WTC11 (cell line): ENCODE results near the gene IL17RB. TPM values are rescaled to one million over a fixed set of nuclear protein-coding genes. Genes with fewer than 3 reads are reported as not detected.

Experiments
- ATAC-seq: fragments of 200-7000 bp; cut with Tn5 transposase; 2 replicates; pipeline ENCODE4 v1.10.0; 2021; ENCODE audit warnings: mild to moderate bottlenecking, moderate library complexity
- CTCF ChIA-PET: fragments of 300-600 bp; sonication (Branson Sonifier 250); formaldehyde crosslinking; loops from one replicate; lab custom pipeline; 2021; ENCODE audit warnings: antibody characterized with exemption; lab: Charles Lee
- POLR2A ChIA-PET: fragments of 350-600 bp; sonication (Branson Sonifier 250); formaldehyde crosslinking; loops from one replicate; lab custom pipeline; 2021; ENCODE audit warnings: antibody characterized with exemption; lab: Charles Lee
- DNase-seq: peaks from one replicate; pipeline ENCODE4 v3.0.0; 2021; ENCODE audit warnings: low spot score
- H3K27ac Mint-ChIP-seq: 2 replicates; pipeline ENCODE4 v1.8.0; 2021; ENCODE audit warnings: mixed read lengths
- H3K27me3 Mint-ChIP-seq: 2 replicates; pipeline ENCODE4 v1.8.0; 2021; ENCODE audit warnings: low read depth, mild to moderate bottlenecking, moderate library complexity, mixed read lengths
- H3K36me3 Mint-ChIP-seq: 2 replicates; pipeline ENCODE4 v1.8.0; 2021; ENCODE audit warnings: mixed read lengths
- H3K4me1 Mint-ChIP-seq: 2 replicates; pipeline ENCODE4 v1.8.0; 2022; ENCODE audit warnings: mixed read lengths
- H3K4me3 Mint-ChIP-seq: 2 replicates; pipeline ENCODE4 v1.8.0; 2021; ENCODE audit warnings: mild to moderate bottlenecking, moderate library complexity, mixed read lengths
- H3K9me3 Mint-ChIP-seq: 2 replicates; pipeline ENCODE4 v1.8.0; 2021; ENCODE audit warnings: mixed read lengths
- ATF1 ChIP-seq: sonication (generic); formaldehyde crosslinking; IDR thresholded peaks from 2 replicates; pipeline ENCODE4 v1.8.1; 2023; ENCODE audit warnings: mild to moderate bottlenecking, moderate library complexity, missing genetic modification reagents
- ATF2 ChIP-seq: sonication (generic); formaldehyde crosslinking; IDR thresholded peaks from 2 replicates; pipeline ENCODE4 v1.8.1; 2022; ENCODE audit warnings: low read depth, missing genetic modification reagents, borderline replicate concordance
- CTCF ChIP-seq: fragments of 200-600 bp; IDR thresholded peaks from 2 replicates; pipeline ENCODE4 v1.8.0; 2022; ENCODE audit warnings: antibody characterized with exemption
- E2F4 ChIP-seq: sonication (generic); formaldehyde crosslinking; IDR thresholded peaks from 2 replicates; pipeline ENCODE4 v1.8.1; 2022; ENCODE audit warnings: low read depth, mild to moderate bottlenecking, moderate library complexity, missing genetic modification reagents, borderline replicate concordance
- ELF4 ChIP-seq: sonication (generic); formaldehyde crosslinking; IDR thresholded peaks from 2 replicates; pipeline ENCODE4 v1.8.1; 2022; ENCODE audit warnings: low read depth, mild to moderate bottlenecking, moderate library complexity, missing genetic modification reagents
- FOXJ3 ChIP-seq: sonication (generic); formaldehyde crosslinking; IDR thresholded peaks from 2 replicates; pipeline ENCODE4 v1.9.0; 2021; ENCODE audit warnings: missing genetic modification reagents, mild to moderate bottlenecking, borderline replicate concordance
- FOXP4 ChIP-seq: sonication (generic); formaldehyde crosslinking; IDR thresholded peaks from 2 replicates; pipeline ENCODE4 v1.8.0; 2022; ENCODE audit warnings: mild to moderate bottlenecking, missing genetic modification reagents
- HMGA2 ChIP-seq: fragments of 250-450 bp; sonication (Bioruptor Pico); IDR thresholded peaks from 2 replicates; pipeline ENCODE4 v1.4.0; 2021; ENCODE audit warnings: mild to moderate bottlenecking, moderate library complexity
- JAZF1 ChIP-seq: fragments of 250-450 bp; sonication (Bioruptor Pico); IDR thresholded peaks from 2 replicates; pipeline ENCODE4 v1.9.0; 2021; ENCODE audit warnings: moderate library complexity, mild to moderate bottlenecking, inconsistent platforms
- NFATC4 ChIP-seq: fragments of 250-450 bp; sonication (Bioruptor Pico); IDR thresholded peaks from 2 replicates; pipeline ENCODE4 v1.9.0; 2021; ENCODE audit warnings: mild to moderate bottlenecking
- NFE2L1 ChIP-seq: sonication (generic); formaldehyde crosslinking; IDR thresholded peaks from 2 replicates; pipeline ENCODE4 v1.8.1; 2023; ENCODE audit warnings: missing genetic modification reagents
- NFYB ChIP-seq: sonication (generic); formaldehyde crosslinking; conservative IDR thresholded peaks from 2 replicates; pipeline ENCODE4 v1.8.0; 2022; ENCODE audit warnings: low read depth, missing genetic modification reagents
- NR3C1 ChIP-seq: sonication (generic); formaldehyde crosslinking; conservative IDR thresholded peaks from 2 replicates; pipeline ENCODE4 v1.8.1; 2023; ENCODE audit warnings: low read depth, mild to moderate bottlenecking, missing genetic modification reagents
- PREB ChIP-seq: sonication (generic); formaldehyde crosslinking; IDR thresholded peaks from 2 replicates; pipeline ENCODE4 v1.8.1; 2022; ENCODE audit warnings: mild to moderate bottlenecking, missing genetic modification reagents, moderate library complexity, borderline replicate concordance
- RORB ChIP-seq: fragments of 250-450 bp; sonication (Bioruptor Pico); IDR thresholded peaks from 2 replicates; pipeline ENCODE4 v1.9.0; 2021; ENCODE audit warnings: mild to moderate bottlenecking
- SP1 ChIP-seq: sonication (generic); formaldehyde crosslinking; conservative IDR thresholded peaks from 2 replicates; pipeline ENCODE4 v1.8.1; 2022; ENCODE audit warnings: missing genetic modification reagents
- STAT6 ChIP-seq: sonication (generic); formaldehyde crosslinking; conservative IDR thresholded peaks from 2 replicates; pipeline ENCODE4 v1.8.1; 2023; ENCODE audit warnings: mild to moderate bottlenecking, low read depth, missing genetic modification reagents, moderate library complexity
- TCF7 ChIP-seq: sonication (generic); formaldehyde crosslinking; IDR thresholded peaks from 2 replicates; pipeline ENCODE4 v1.8.0; 2022; ENCODE audit warnings: mild to moderate bottlenecking, low read depth, missing genetic modification reagents, moderate library complexity
- TP53 ChIP-seq: sonication (generic); formaldehyde crosslinking; IDR thresholded peaks from 2 replicates; pipeline ENCODE4 v1.8.1; 2023; ENCODE audit warnings: mild to moderate bottlenecking, missing genetic modification reagents
- ZBTB21 ChIP-seq: sonication (generic); formaldehyde crosslinking; IDR thresholded peaks from 2 replicates; pipeline ENCODE4 v1.8.1; 2023; ENCODE audit warnings: mild to moderate bottlenecking, missing genetic modification reagents, borderline replicate concordance
- ZNF138 ChIP-seq: sonication (generic); formaldehyde crosslinking; conservative IDR thresholded peaks from 2 replicates; pipeline ENCODE4 v1.8.1; 2022; ENCODE audit warnings: mild to moderate bottlenecking, moderate library complexity, missing genetic modification reagents
- total RNA-seq: library from RNA; stranded (reverse); gene quantifications from 3 replicates; pipeline ENCODE4 v1.2.3, GENCODE V29; 2021
- TF ChIP-seq, protein P1 (sequence below): sonication (generic); formaldehyde crosslinking; IDR thresholded peaks from 2 replicates; pipeline ENCODE4 v1.8.1; 2023; ENCODE audit warnings: mild to moderate bottlenecking, missing genetic modification reagents, moderate library complexity
- TF ChIP-seq, protein P2 (sequence below): sonication (generic); formaldehyde crosslinking; IDR thresholded peaks from 2 replicates; pipeline ENCODE4 v1.8.0; 2023; ENCODE audit warnings: missing genetic modification reagents

Gene IL17RB
- total RNA-seq, 1 experiment from 2014 or later = 5.6 TPM

GRCh38 chr3:53887446-53887845 is 41.1 kb downstream of the IL17RB start:
- Mint-ChIP-seq H3K36me3 (peaks cover 23% of the 10 kb centered on the region), H3K9me3 (no peaks in the 10 kb centered on the region)
- ChIA-PET CTCF (no interaction called here), POLR2A (no interaction called here)
- no peak for TF ChIP-seq RORB (CRISPR knock-in tag)
- no peak for TF ChIP-seq TP53 (CRISPR knock-in tag)
- TF ChIP-seq NFE2L1 (CRISPR knock-in tag) = no peak
- TF ChIP-seq ZBTB21 = no peak
- TF ChIP-seq NR3C1 = no peak
- no peak for TF ChIP-seq STAT6 (CRISPR knock-in tag)
- TF ChIP-seq NFATC4 (CRISPR knock-in tag) = no peak
- TF ChIP-seq JAZF1 (CRISPR knock-in tag) = no peak
- no peak for TF ChIP-seq CTCF
- TF ChIP-seq ATF2 (CRISPR knock-in tag) = no peak
- TF ChIP-seq, protein P1, sequence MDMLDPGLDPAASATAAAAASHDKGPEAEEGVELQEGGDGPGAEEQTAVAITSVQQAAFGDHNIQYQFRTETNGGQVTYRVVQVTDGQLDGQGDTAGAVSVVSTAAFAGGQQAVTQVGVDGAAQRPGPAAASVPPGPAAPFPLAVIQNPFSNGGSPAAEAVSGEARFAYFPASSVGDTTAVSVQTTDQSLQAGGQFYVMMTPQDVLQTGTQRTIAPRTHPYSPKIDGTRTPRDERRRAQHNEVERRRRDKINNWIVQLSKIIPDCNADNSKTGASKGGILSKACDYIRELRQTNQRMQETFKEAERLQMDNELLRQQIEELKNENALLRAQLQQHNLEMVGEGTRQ (CRISPR knock-in tag) = no peak
- TF ChIP-seq ELF4 (CRISPR knock-in tag) = no peak
- TF ChIP-seq ZNF138 (CRISPR knock-in tag) = no peak
- TF ChIP-seq TCF7 (CRISPR knock-in tag) = no peak
- TF ChIP-seq, all 79 proteins: peak for 0
- no peaks in the 10 kb centered on the region for H3K27me3 Mint-ChIP-seq
- no peak for DNase-seq
- H3K4me1 Mint-ChIP-seq = peaks cover 18% of the 10 kb centered on the region
- no peak for ATAC-seq
- no peak overlapping the region for H3K4me3 Mint-ChIP-seq
- H3K27ac Mint-ChIP-seq = no peak overlapping the region

DNA sequence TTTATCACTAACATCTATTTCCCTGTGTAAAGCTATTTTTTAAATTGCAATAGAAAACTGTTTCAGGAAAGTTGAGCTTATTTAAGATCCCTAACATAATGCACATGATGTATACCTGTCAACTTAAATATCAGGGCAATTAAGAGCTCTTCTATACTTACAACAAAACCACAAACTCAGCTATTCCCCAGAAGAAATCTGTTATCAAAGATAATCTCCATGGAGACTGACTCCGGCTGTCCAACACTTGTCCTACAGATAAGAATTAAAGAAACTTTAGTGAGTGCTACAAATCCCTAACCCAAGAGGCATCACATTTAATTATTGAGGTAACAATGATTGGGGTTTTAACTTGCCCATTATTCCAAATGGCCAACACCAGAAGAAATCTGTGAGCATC is 41.9 kb downstream of the IL17RB start:
- no peaks in the 10 kb centered on the region for H3K9me3 Mint-ChIP-seq
- H3K27me3 Mint-ChIP-seq = no peaks in the 10 kb centered on the region
- POLR2A ChIA-PET = no interaction called here
- H3K27ac Mint-ChIP-seq = no peak overlapping the region
- ATAC-seq (no peak), DNase-seq (no peak)
- H3K4me1 Mint-ChIP-seq = peaks cover 21% of the 10 kb centered on the region
- H3K4me3 Mint-ChIP-seq = no peak overlapping the region
- peaks cover 23% of the 10 kb centered on the region for H3K36me3 Mint-ChIP-seq
- CTCF ChIA-PET = no interaction called here
- TF ChIP-seq E2F4 (CRISPR knock-in tag) = no peak
- TF ChIP-seq PREB (CRISPR knock-in tag) = no peak
- TF ChIP-seq ATF1 (CRISPR knock-in tag) = no peak
- TF ChIP-seq, protein P2, sequence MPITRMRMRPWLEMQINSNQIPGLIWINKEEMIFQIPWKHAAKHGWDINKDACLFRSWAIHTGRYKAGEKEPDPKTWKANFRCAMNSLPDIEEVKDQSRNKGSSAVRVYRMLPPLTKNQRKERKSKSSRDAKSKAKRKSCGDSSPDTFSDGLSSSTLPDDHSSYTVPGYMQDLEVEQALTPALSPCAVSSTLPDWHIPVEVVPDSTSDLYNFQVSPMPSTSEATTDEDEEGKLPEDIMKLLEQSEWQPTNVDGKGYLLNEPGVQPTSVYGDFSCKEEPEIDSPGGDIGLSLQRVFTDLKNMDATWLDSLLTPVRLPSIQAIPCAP (CRISPR knock-in tag) = no peak
- TF ChIP-seq SP1 (CRISPR knock-in tag) = no peak
- TF ChIP-seq NFYB (CRISPR knock-in tag) = no peak
- no peak for TF ChIP-seq HMGA2 (CRISPR knock-in tag)
- TF ChIP-seq FOXP4 (CRISPR knock-in tag) = no peak
- TF ChIP-seq ATF2 (CRISPR knock-in tag) = no peak
- TF ChIP-seq FOXJ3 (CRISPR knock-in tag) = no peak
